Neural progenitor cell (in vitro differentiated cells): ENCODE results near the gene NEGR1. TPM values are rescaled to one million over a fixed set of nuclear protein-coding genes. Genes with fewer than 3 reads are reported as not detected.

Experiments
- DNase-seq: peaks from one replicate; pipeline ENCODE4 v3.0.0-alpha.2; 2016; ENCODE audit warnings: low spot score
- H2AFZ ChIP-seq: fragments of 200-600 bp; sonication (generic); replicated peaks from 2 replicates; pipeline ENCODE4 v1.6.1; 2016; ENCODE audit warnings: antibody characterized with exemption
- H3F3A ChIP-seq: fragments of 200-600 bp; sonication (generic); 2 replicates; pipeline ENCODE4 v1.6.1; 2016; ENCODE audit warnings: antibody characterized with exemption, low read depth
- H3K27ac ChIP-seq: fragments of 200-600 bp; sonication (generic); 2 replicates; pipeline ENCODE4 v1.5.1; 2016; ENCODE audit warnings: mild to moderate bottlenecking
- H3K27me3 ChIP-seq: fragments of 200-600 bp; sonication (generic); 2 replicates; pipeline ENCODE4 v1.6.1; 2016; ENCODE audit warnings: mild to moderate bottlenecking, moderate library complexity
- H3K36me3 ChIP-seq: fragments of 200-600 bp; sonication (generic); 2 replicates; pipeline ENCODE4 v1.5.1; 2016
- H3K4me1 ChIP-seq: fragments of 200-600 bp; sonication (generic); 2 replicates; pipeline ENCODE4 v1.6.1; 2016; ENCODE audit warnings: mixed run types
- H3K4me2 ChIP-seq: fragments of 200-600 bp; sonication (generic); 2 replicates; pipeline ENCODE4 v1.6.1; 2016
- H3K4me3 ChIP-seq: fragments of 200-600 bp; sonication (generic); 2 replicates; pipeline ENCODE4 v1.5.1; 2016
- H3K79me2 ChIP-seq: fragments of 200-600 bp; sonication (generic); 2 replicates; pipeline ENCODE4 v1.6.1; 2016; ENCODE audit warnings: low read depth
- H3K9ac ChIP-seq: fragments of 200-600 bp; sonication (generic); 2 replicates; pipeline ENCODE4 v1.6.1; 2016
- H3K9me3 ChIP-seq: fragments of 200-600 bp; sonication (generic); 2 replicates; pipeline ENCODE4 v1.5.1; 2016; ENCODE audit warnings: low read depth
- H4K20me1 ChIP-seq: fragments of 200-600 bp; sonication (generic); 2 replicates; pipeline ENCODE4 v1.6.1; 2016; ENCODE audit warnings: low read depth
- H3K27ac Mint-ChIP-seq: 3 replicates; pipeline ENCODE4 v1.8.0; 2021; ENCODE audit warnings: mixed read lengths
- H3K27me3 Mint-ChIP-seq: 2 replicates; pipeline ENCODE4 v1.8.0; 2022; ENCODE audit warnings: low read depth, mild to moderate bottlenecking, inconsistent platforms, moderate library complexity, mixed read lengths; ENCODE audit not compliant: insufficient read depth
- H3K36me3 Mint-ChIP-seq: 3 replicates; pipeline ENCODE4 v1.8.0; 2021; ENCODE audit warnings: mixed read lengths
- H3K4me1 Mint-ChIP-seq: 3 replicates; pipeline ENCODE4 v1.8.0; 2021; ENCODE audit warnings: mixed read lengths
- H3K4me3 Mint-ChIP-seq: 3 replicates; pipeline ENCODE4 v1.8.0; 2021; ENCODE audit warnings: mild to moderate bottlenecking, moderate library complexity, mixed read lengths
- H3K9me3 Mint-ChIP-seq: 3 replicates; pipeline ENCODE4 v1.8.0; 2020; ENCODE audit warnings: mixed read lengths
- EZH2 ChIP-seq: fragments of 200-600 bp; sonication (generic); IDR thresholded peaks from 2 replicates; pipeline ENCODE4 v1.6.1; 2017; ENCODE audit warnings: antibody characterized with exemption, mild to moderate bottlenecking, moderate library complexity
- EZH2phosphoT487 ChIP-seq: fragments of 200-600 bp; sonication (generic); IDR thresholded peaks from 2 replicates; pipeline ENCODE4 v1.6.1; 2017; ENCODE audit warnings: antibody characterized with exemption
- total RNA-seq: library from RNA; depleted of rRNA; stranded (reverse); fragments of >200 nt; gene quantifications from 2 replicates; pipeline ENCODE4 v1.2.3, GENCODE V29; 2015; ENCODE audit warnings: low replicate concordance
- TF ChIP-seq, protein P1 (sequence below): fragments of 200-600 bp; sonication (generic); IDR thresholded peaks from 2 replicates; pipeline ENCODE4 v1.5.1; 2017; ENCODE audit warnings: antibody characterized with exemption, mild to moderate bottlenecking

The NEGR1 gene
- total RNA-seq, 1 donor from 2014 or later: 0.62 TPM

DNA sequence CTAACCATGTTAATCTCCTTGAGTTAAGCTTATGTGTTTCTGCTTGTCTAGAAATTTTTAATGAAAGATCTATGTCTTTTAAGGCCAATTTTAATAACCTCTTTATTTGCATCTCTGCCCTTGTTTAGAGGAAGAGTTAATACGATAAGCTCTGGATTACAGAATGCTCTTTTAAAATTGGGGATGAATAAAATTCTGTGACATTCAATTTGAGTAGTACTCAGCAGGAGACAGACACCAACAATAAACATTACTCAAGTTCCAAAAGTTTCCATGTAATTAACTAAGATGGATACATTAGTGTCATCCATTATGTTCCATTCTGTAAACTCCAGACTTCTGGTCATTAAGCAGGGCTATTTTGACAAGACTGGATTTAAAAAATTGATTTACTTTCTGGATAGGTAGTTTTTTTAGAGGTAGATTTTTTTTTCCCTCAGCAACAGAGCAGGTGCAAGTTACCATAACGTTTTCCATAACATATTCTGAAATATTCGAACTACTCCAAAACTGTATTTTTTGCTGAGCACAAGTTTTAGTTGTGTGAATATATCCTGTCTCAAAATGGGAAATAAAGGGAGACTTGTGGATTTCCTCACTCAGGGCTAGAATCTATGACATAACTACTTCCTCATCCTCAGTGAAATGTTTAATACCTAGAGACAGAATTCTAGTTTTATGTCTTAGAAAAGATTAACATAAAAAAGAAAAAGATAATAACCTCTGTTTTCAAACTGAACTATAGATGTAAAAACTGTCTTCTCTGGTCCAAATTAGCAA, 221.7 kb downstream of the NEGR1 start:
- Histone ChIP-seq H2AFZ (no peak overlapping the region), H3K9me3 (no peaks in the 10 kb centered on the region)
- no peak for DNase-seq

DNA sequence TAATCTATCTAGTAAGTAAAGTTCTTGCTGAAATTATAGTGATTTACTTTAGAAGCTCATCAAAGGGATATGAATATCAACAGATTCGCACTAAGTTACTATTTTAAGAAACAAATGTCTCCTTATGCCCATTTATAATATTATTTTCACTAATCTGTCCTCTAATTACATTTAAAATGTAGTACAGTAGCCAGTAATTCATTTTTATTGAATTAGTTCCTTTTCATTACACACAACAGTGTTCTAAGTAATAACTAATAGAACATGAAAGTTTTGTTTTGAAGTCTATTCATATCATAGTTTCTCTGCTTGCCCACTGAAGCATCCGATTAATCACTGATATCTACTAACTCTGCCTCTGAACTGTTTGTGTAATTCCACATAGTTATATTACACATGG, 225.8 kb downstream of the NEGR1 start:
- Histone ChIP-seq H3K4me1 (no peaks in the 10 kb centered on the region), H4K20me1 (no peaks in the 10 kb centered on the region), H3K36me3 (no peaks in the 10 kb centered on the region), H3K79me2 (no peaks in the 10 kb centered on the region), H3K9me3 (no peaks in the 10 kb centered on the region), H3K4me3 (no peak overlapping the region), H3K9ac (no peak overlapping the region), H2AFZ (no peak overlapping the region), H3F3A (no peaks in the 10 kb centered on the region), H3K4me2 (no peak overlapping the region), H3K27me3 (no peaks in the 10 kb centered on the region), H3K27ac (no peak overlapping the region)
- TF ChIP-seq EZH2: no peak
- TF ChIP-seq, protein P1, sequence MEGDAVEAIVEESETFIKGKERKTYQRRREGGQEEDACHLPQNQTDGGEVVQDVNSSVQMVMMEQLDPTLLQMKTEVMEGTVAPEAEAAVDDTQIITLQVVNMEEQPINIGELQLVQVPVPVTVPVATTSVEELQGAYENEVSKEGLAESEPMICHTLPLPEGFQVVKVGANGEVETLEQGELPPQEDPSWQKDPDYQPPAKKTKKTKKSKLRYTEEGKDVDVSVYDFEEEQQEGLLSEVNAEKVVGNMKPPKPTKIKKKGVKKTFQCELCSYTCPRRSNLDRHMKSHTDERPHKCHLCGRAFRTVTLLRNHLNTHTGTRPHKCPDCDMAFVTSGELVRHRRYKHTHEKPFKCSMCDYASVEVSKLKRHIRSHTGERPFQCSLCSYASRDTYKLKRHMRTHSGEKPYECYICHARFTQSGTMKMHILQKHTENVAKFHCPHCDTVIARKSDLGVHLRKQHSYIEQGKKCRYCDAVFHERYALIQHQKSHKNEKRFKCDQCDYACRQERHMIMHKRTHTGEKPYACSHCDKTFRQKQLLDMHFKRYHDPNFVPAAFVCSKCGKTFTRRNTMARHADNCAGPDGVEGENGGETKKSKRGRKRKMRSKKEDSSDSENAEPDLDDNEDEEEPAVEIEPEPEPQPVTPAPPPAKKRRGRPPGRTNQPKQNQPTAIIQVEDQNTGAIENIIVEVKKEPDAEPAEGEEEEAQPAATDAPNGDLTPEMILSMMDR: no peak
- no peak for TF ChIP-seq EZH2phosphoT487
- H3K27me3 Mint-ChIP-seq: no peaks in the 10 kb centered on the region
- peaks cover 4% of the 10 kb centered on the region for H3K4me1 Mint-ChIP-seq
- H3K9me3 Mint-ChIP-seq: no peaks in the 10 kb centered on the region
- H3K36me3 Mint-ChIP-seq: no peaks in the 10 kb centered on the region
- no peak overlapping the region for H3K27ac Mint-ChIP-seq
- no peak for DNase-seq
- no peak overlapping the region for H3K4me3 Mint-ChIP-seq

More for the DNA sequence above, 221.7 kb downstream of the NEGR1 start:
- Mint-ChIP-seq H3K27me3 (no peaks in the 10 kb centered on the region), H3K9me3 (no peaks in the 10 kb centered on the region), H3K36me3 (no peaks in the 10 kb centered on the region), H3K4me3 (no peak overlapping the region), H3K4me1 (peaks cover 19% of the 10 kb centered on the region), H3K27ac (no peak overlapping the region)
- Histone ChIP-seq H3K36me3 (no peaks in the 10 kb centered on the region), H3K27ac (no peak overlapping the region), H3K9ac (no peak overlapping the region), H3F3A (no peaks in the 10 kb centered on the region), H3K4me1 (no peaks in the 10 kb centered on the region), H3K79me2 (no peaks in the 10 kb centered on the region), H3K4me2 (no peak overlapping the region), H4K20me1 (no peaks in the 10 kb centered on the region), H3K4me3 (no peak overlapping the region), H3K27me3 (no peaks in the 10 kb centered on the region)
- TF ChIP-seq, protein P1: no peak
- no peak for TF ChIP-seq EZH2phosphoT487
- TF ChIP-seq EZH2: no peak

DNA sequence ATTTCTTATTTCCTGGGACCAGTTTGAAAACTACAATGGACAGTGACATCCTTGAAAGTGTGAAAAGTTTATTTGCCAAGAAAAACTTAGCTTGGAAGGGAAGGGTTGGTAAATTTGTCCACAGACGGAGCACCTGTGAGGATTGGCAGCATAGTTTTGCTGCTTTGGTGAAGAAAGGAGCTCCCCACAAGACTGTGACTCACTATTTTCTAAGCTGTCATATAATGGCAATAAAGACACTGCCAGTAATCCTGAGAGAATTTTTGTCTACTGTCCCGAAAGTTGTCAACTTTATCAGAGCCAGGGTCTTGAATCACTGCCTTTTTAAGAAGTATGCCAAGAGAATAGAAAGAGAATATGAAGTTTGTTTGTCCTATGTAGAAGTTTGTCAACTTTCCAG, 230.8 kb downstream of the NEGR1 start:
- no peaks in the 10 kb centered on the region for H3K36me3 Mint-ChIP-seq
- Histone ChIP-seq H3K27me3 (no peaks in the 10 kb centered on the region), H4K20me1 (no peaks in the 10 kb centered on the region), H3K4me2 (no peak overlapping the region), H2AFZ (no peak overlapping the region), H3K4me1 (no peaks in the 10 kb centered on the region), H3F3A (no peaks in the 10 kb centered on the region), H3K27ac (no peak overlapping the region), H3K9me3 (no peaks in the 10 kb centered on the region), H3K9ac (no peak overlapping the region), H3K79me2 (no peaks in the 10 kb centered on the region), H3K4me3 (no peak overlapping the region), H3K36me3 (no peaks in the 10 kb centered on the region)
- H3K4me1 Mint-ChIP-seq: no peaks in the 10 kb centered on the region
- no peak for DNase-seq
- H3K9me3 Mint-ChIP-seq: no peaks in the 10 kb centered on the region
- H3K27me3 Mint-ChIP-seq: no peaks in the 10 kb centered on the region
- no peak for TF ChIP-seq EZH2
- TF ChIP-seq, protein P1: no peak
- TF ChIP-seq EZH2phosphoT487: no peak
- no peak overlapping the region for H3K4me3 Mint-ChIP-seq
- no peak overlapping the region for H3K27ac Mint-ChIP-seq
